Globus pallidus (tissue), 1 donor: ENCODE measurements around the gene EEF2K.

ENCODE experiments used
- DNase-seq: peaks from one replicate; pipeline ENCODE4 v3.0.0-alpha.2; 2015; ENCODE audit warnings: low spot score

The EEF2K gene

DNA sequence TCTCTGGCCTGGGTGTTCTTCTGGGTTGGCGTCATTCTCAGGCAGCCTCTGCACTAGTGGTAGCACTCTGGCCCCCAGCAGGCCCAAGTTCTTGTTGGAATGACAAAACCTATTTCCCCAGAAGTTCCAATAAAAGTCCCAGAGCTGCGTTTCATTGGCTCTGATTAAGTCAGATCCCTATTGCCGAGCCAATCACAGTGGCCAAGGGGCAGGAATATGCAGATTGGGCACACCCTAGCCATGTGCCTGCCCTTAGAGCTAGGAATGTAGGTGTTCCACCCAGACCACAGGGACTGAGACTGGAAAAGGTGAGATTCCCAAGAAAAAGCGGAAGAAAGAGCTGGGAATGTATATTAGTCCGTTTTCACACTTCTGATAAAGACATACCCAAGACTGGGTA lies 46.2 kb downstream of the EEF2K start:
- DNase-seq: no peak

DNA sequence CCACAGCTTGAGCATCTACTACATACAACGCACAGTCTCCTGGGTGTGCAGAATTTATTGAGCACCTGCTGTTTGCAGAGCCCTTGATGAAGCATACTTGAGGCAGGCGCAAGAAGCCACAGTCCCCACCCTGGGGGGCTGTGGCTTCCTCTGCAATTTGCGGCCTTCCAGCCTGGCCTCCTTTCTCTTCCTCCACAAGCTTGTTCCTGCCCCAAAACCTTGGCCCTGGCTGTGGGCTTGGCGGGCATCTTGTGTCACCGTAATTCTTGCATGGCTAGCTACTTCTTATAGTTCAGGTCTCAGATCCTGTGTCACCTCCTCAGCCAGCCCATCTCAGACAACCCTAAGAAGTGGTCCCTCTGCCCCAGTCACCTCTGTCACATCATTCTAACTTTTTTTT lies 47.2 kb downstream of the EEF2K start:
- DNase-seq: no peak

DNA sequence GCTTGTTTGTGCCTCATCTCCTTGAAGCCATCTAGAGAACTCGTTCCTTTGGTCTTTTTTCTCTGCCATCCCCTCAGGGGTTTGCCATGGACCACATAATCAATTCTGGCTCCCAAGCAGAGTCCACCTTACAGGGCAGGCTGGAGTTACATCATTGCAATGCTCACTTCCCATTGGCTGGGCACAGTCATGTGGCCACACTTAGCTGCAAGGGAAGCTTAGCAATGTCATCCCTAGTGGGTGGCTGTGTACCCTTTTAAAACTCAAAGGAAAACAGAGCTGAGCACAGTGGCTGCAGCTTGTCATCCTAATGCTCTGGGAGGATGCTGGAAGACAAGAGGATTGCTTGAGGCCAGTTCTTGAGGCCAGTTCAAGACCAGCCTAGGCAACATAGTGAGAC lies 49.3 kb downstream of the EEF2K start:
- no peak for DNase-seq

DNA sequence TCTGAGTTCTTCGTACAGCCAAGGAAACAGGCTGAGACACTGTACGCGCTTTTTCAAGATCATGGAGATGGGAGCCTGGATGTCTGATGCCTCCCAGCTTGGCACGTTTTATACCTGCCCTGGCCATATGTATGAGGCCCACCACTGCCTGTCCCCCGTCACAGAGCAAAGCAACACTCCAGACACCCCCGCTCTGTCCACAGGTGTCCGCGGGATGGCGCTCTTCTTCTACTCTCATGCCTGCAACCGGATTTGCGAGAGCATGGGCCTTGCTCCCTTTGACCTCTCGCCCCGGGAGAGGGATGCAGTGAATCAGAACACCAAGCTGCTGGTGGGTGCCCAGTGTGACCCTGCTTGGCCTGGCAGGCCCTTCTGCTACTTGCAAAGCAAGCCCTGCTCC lies 51.4 kb downstream of the EEF2K start:
- DNase-seq: no peak

DNA sequence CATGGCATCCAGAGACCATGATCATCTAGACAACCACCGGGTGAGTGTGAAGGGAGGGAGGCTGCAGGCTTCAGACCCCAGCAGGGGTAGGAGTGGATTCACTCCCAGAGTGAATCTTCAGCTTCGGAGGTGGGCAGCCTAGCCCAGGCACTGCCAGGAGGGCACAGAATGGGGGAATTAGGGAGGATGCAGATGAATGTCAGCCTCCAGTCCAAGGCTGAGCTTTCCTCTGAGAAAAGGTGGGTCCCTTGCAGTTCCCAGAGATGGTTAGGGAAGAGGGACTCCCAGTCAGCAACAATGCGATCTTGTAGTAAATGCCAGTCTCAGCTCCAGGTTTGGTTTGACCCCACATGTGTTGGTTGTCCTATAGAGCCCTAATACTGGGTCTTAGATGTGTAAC lies 54.4 kb downstream of the EEF2K start:
- no peak for DNase-seq

DNA sequence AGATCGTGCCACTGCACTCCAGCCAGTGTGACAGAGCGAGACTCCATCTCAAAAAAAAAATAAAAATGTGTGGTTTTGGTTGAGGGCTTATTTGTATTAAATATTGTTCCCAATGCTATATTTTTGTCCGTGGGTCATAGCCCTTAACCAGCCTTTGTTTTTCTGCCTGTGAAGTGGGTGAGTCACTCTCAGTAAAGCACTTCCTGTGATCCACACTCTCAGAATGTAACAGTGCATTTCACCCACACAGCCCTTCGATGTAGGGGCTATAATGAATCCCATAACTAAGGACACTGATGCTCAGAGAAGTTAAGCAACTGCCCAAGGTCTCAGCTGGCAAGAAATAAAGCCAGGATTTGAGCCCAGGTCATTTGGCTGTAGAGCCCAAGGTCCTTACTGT lies 56.4 kb downstream of the EEF2K start:
- DNase-seq: no peak

- DNase-seq: no peak
Observed at GRCh38 chr16:22264786-22265185, 58.7 kb downstream of the EEF2K start.

- no peak for DNase-seq
Observed at GRCh38 chr16:22265351-22265750, 59.3 kb downstream of the EEF2K start.

DNA sequence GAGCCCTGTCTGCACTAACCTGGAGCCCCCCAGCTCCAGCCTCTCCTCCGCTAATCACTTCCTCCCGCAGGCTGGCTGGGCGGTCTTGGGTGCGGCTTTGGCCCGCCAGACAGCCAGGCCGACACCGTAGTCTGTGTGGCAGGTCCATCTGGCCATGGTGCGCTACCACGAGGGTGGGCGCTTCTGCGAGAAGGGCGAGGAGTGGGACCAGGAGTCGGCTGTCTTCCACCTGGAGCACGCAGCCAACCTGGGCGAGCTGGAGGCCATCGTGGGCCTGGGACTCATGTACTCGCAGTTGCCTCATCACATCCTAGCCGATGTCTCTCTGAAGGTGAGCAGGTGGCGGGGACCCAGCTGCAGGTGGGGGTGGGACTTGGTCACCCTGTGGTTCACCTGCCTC lies 60.5 kb downstream of the EEF2K start:
- DNase-seq: no peak

GRCh38 chr16:22267764-22268163 lies 61.7 kb downstream of the EEF2K start:
- no peak for DNase-seq

- no peak for DNase-seq
Observed at GRCh38 chr16:22270525-22270924, 64.4 kb downstream of the EEF2K start.

DNA sequence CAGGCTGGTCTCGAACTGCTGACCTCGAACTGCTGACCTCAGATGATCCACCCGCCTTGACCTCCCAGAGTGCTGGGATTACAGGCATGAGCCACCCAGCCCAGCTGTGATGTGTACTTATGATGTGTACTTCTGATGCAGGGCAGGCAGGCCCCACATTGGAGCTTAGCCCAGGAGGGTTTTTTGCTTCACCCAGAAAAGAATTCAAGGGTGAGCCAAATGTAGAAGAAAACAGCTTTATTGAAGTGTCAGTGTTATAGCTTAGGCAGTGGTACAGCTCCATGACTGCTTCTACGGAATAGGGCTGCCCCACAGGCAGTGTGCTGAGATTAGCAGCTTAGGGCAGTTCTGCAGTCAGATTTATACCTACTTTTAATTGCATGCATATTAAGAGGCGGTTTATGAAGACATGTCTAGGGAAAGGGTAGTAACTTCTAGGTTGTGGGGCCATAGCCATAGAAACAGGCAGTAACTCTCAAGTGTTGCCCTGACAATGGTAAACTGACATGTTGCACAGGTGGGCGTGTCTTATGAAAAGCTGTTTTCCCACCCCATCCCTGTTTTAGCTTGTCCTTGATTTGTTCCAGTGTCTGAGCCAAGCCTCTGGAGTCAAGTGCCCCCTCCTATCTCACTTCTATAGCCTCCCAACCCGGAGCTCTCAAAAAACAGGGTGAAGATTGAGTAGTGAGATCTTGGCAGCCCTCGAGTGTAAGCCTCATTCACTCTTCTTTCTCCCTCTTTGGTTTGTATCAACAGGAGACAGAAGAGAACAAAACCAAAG lies 67.0 kb downstream of the EEF2K start:
- no peak for DNase-seq

- DNase-seq: no peak
Observed at GRCh38 chr16:22274916-22275315, 68.8 kb downstream of the EEF2K start.

- no peak for DNase-seq
Observed at GRCh38 chr16:22278441-22279230, 72.6 kb downstream of the EEF2K start.

DNA sequence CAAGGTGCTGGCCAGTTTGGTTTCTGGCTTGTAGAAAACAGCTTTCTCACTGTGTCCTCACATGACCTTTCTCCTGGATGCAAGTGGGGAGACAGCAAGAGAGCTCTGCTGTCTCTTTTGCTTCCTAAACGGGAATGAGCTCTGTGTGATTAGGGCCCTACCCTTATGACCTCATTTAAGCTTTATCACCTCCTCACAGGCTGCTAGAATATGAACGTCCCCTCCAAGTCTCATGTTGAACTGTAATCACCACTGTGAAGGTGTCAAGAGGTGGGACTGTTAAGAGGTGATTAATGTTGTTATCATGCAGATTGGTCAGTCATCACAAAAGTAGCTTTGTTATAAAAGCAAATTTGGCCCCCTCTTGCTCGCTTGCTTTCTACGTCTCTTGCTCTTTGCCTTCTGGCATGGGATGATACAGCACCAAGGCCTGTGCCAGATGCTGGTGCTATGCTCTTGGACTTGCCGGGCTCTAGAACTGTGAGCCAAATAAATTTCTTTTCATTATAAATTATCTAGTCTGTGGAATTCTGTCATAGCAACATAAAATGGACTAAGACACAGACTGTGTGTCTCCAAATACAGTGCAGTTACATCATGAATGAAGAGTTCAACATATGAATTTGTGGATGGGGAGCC lies 76.3 kb downstream of the EEF2K start:
- DNase-seq: no peak

DNA sequence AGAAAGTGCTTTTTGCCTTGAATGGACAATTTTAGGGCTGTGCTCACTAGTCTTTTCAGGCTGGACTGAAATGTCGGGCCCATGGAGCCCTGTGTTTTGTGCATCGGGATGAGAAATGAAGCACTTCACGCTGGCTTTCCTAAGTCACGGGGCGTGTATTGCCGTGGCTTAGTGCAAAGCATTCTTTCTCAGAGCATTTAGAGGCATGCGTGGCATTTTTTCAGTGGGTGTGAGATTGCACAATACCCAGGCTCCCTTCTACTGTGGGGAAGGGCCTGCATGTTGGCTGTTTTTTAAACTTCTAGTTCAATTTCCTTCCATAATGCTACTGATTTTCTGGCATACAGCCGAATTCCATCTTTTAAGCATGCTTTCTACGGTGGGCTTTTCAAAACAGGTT lies 78.6 kb downstream of the EEF2K start:
- DNase-seq: no peak

DNA sequence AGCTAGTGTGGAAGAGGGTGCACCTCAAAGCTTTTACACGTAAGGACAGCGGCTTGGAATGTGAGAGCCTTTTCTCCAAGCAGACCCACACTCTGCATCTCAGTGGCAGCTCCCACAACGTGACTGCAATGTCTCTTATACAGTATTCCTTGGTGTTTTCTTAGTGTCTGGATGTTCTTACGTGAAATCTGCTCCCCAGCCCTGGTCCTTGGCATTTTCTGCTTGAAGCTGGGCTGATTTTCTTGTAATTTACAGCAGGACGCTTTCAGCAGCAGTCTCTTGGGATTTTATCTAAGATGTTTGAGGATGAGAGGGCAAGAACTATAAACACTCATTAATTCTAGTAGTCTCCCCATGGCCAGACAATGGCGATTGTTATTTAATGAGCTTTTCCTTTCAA lies 79.0 kb downstream of the EEF2K start:
- DNase-seq: no peak

DNA sequence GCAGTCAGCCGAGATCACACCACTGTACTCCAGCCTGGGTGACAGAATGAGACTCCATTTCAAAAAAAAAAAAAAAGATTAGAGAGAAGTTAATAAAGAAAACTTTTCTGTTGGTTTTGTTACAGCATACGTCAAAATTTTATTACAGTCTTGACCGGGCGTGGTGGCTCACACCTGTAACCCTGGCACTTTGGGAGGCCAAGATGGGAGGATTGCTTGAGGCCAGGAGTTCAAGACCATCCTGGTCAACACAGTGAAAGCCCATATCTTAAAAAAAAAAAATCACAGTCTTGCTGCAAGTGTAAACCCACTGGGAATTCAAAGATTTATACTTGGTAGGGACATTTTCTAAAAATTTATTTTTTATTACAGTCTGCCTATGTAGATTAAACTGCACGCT lies 84.9 kb downstream of the EEF2K start:
- DNase-seq: no peak

- no peak for DNase-seq
Observed at GRCh38 chr16:22291860-22292318, 85.8 kb downstream of the EEF2K start.

DNA sequence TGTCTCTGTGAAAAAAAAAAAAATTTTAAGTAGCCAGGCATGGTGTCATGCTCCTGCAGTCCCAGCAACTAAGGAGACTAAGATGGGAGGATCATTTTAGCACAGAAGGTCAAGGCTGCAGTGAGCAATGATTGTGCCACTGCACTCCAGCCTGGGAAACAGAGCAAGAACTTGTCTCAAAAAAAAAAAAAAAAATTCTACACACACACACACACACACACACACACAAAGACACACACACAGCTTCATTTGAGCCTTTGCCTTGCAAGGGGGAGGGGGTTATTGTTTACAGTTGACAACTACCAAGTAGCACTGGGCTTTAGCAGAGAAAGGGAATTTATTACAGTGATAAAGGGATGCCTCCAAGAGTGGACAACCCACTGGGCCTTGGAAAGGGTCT lies 86.2 kb downstream of the EEF2K start:
- no peak for DNase-seq

- no peak for DNase-seq
Observed at GRCh38 chr16:22293137-22294106, 87.3 kb downstream of the EEF2K start.
